SK-N-SH (cell line): ENCODE measurements around the gene TRPV3. TPM values are rescaled to one million over a fixed set of nuclear protein-coding genes. Genes with fewer than 3 reads are reported as not detected.
"Not testable (repeated sequence)": the region's sequence is repeated elsewhere in the genome, so short reads cannot be mapped to it uniquely, and the experiment has no call there.

Source experiments
- CTCF ChIA-PET: fragments of 300-600, 350-600 bp; formaldehyde crosslinking; extraction: SDS; loops from one replicate; lab custom pipeline; 2021; lab: Yijun Ruan, JAX
- POLR2A ChIA-PET: fragments of 350-600 bp; sonication (Branson Sonifier 250); formaldehyde crosslinking; extraction: SDS; loops from one replicate; lab custom pipeline; 2020; ENCODE audit warnings: antibody characterized with exemption, inconsistent platforms; lab: Yijun Ruan, JAX
- DNase-seq: peaks from one replicate; pipeline ENCODE4 v3.0.0; 2012
- H2AFZ ChIP-seq: fragments of 200-600 bp; sonication (generic); 2 replicates; pipeline ENCODE4 v1.8.1; 2016; ENCODE audit warnings: antibody characterized with exemption, mild to moderate bottlenecking, low read depth
- H3F3A ChIP-seq: fragments of 200-600 bp; sonication (generic); replicated peaks from 2 replicates; pipeline ENCODE3; 2016; ENCODE audit warnings: antibody characterized with exemption, mild to moderate bottlenecking; ENCODE audit not compliant: insufficient read depth
- H3K27ac ChIP-seq, 2 experiments: fragments of 200-500 bp in 1 of 2; fragments of 200-600 bp in 1 of 2; sonication (Bioruptor generic) in 1 of 2; sonication (generic), shearing (Covaris generic) in 1 of 2; 2 replicates each; pipeline versions ENCODE4 v1.5.1 to v1.6.1; 2014 to 2016; ENCODE audit warnings: low read depth in 2 of 2, inconsistent platforms in 1 of 2, low read length in 1 of 2, mild to moderate bottlenecking in 1 of 2, mixed read lengths in 1 of 2
- H3K27me3 ChIP-seq: fragments of 200-600 bp; sonication (generic), shearing (Covaris generic); 2 replicates; pipeline ENCODE4 v1.6.1; 2016; ENCODE audit warnings: mixed run types; ENCODE audit not compliant: insufficient read depth
- H3K36me3 ChIP-seq, 2 experiments: fragments of 200-500 bp in 1 of 2; fragments of 200-600 bp in 1 of 2; sonication (Bioruptor generic) in 1 of 2; sonication (generic) in 1 of 2; replicated peaks in 1 of 2; 2 replicates each; pipeline versions ENCODE3 to v1.5.1; 2014 to 2016; ENCODE audit warnings: low read length in 1 of 2, mild to moderate bottlenecking in 1 of 2; ENCODE audit not compliant: insufficient read depth in 2 of 2, control insufficient read depth in 1 of 2
- H3K4me1 ChIP-seq, 2 experiments: fragments of 200-500 bp in 1 of 2; fragments of 200-600 bp in 1 of 2; sonication (Bioruptor generic) in 1 of 2; sonication (generic), shearing (Covaris generic) in 1 of 2; 2 replicates each; pipeline versions ENCODE4 v1.5.1 to v1.6.1; 2014 to 2016; ENCODE audit warnings: low read depth in 1 of 2, low read length in 1 of 2, mixed run types in 1 of 2; ENCODE audit not compliant: insufficient read depth in 2 of 2, control insufficient read depth in 1 of 2
- H3K4me2 ChIP-seq: fragments of 200-600 bp; sonication (generic), shearing (Covaris generic); 2 replicates; pipeline ENCODE4 v1.6.1; 2017; ENCODE audit warnings: mixed run types
- H3K4me3 ChIP-seq, 2 experiments: fragments of 200-500 bp in 1 of 2; fragments of 200-600 bp in 1 of 2; sonication (Bioruptor generic) in 1 of 2; sonication (generic), shearing (Covaris generic) in 1 of 2; 2 replicates each; pipeline versions ENCODE4 v1.5.1 to v1.8.1; 2014 to 2016; ENCODE audit warnings: low read depth in 2 of 2, inconsistent platforms in 1 of 2, low read length in 1 of 2, mild to moderate bottlenecking in 1 of 2, mixed read lengths in 1 of 2, moderate library complexity in 1 of 2
- H3K79me2 ChIP-seq: fragments of 200-600 bp; sonication (generic); 2 replicates; pipeline ENCODE4 v1.8.1; 2017; ENCODE audit warnings: mild to moderate bottlenecking; ENCODE audit not compliant: insufficient read depth
- H3K9ac ChIP-seq: fragments of 200-600 bp; sonication (generic); 2 replicates; pipeline ENCODE4 v1.6.1; 2017; ENCODE audit warnings: mixed run types
- H3K9me2 ChIP-seq: fragments of 200-600 bp; sonication (generic); 2 replicates; pipeline ENCODE4 v1.6.1; 2017; ENCODE audit warnings: mixed run types
- H3K9me3 ChIP-seq: fragments of 200-600 bp; sonication (generic); 2 replicates; pipeline ENCODE4 v1.6.1; 2017; ENCODE audit warnings: mixed run types, mild to moderate bottlenecking, moderate library complexity
- H4K20me1 ChIP-seq: fragments of 200-600 bp; sonication (generic); 2 replicates; pipeline ENCODE4 v1.6.1; 2017; ENCODE audit warnings: mild to moderate bottlenecking, mixed run types; ENCODE audit not compliant: insufficient read depth
- CHD2 ChIP-seq: fragments of 150-350 bp; IDR thresholded peaks from 2 replicates; pipeline ENCODE4 v1.6.1; 2018; ENCODE audit warnings: low read length; ENCODE audit not compliant: partially characterized antibody
- FOXJ3 ChIP-seq: sonication (generic); formaldehyde crosslinking; IDR thresholded peaks from 2 replicates; pipeline ENCODE4 v1.5.1; 2020; ENCODE audit warnings: mild to moderate bottlenecking, missing genetic modification reagents
- GATA2 ChIP-seq: sonication (generic); formaldehyde crosslinking; IDR thresholded peaks from 2 replicates; pipeline ENCODE4 v1.5.0; 2020; ENCODE audit warnings: mild to moderate bottlenecking, missing genetic modification reagents
- MEF2A ChIP-seq: IDR thresholded peaks from 2 replicates; pipeline ENCODE4 v1.4.0; 2012; ENCODE audit warnings: low read depth, borderline replicate concordance
- MXI1 ChIP-seq: IDR thresholded peaks from 2 replicates; pipeline ENCODE4 v1.6.1; 2012; ENCODE audit warnings: mild to moderate bottlenecking, low read depth, low read length, improper control_type of control experiment
- NFIC ChIP-seq: IDR thresholded peaks from 2 replicates; pipeline ENCODE4 v1.4.0; 2012; ENCODE audit warnings: borderline replicate concordance
- SMC3 ChIP-seq: IDR thresholded peaks from 2 replicates; pipeline ENCODE4 v1.6.1; 2012; ENCODE audit warnings: low read depth, low read length, improper control_type of control experiment
- YY1 ChIP-seq: IDR thresholded peaks from 2 replicates; pipeline ENCODE4 v1.4.0; 2012; ENCODE audit warnings: low read depth, mild to moderate bottlenecking
- WGBS: methylation state at CpG from one replicate; pipeline ENCODE4 v1.1.6; 2017; ENCODE audit warnings: low lambda C conversion rate; 5-methylcytosine and 5-hydroxymethylcytosine counted together
- polyA plus RNA-seq, 3 experiments: library from polyadenylated mRNA; depleted of rRNA; stranded (reverse); fragments of >200 nt; gene quantifications; 2 replicates each; pipeline ENCODE4 v1.2.3, GENCODE V29; 2012
- TF ChIP-seq, protein P1 (sequence below): IDR thresholded peaks from 2 replicates; pipeline ENCODE4; 2012
- TF ChIP-seq, protein P2 (sequence below): IDR thresholded peaks from 2 replicates; pipeline ENCODE4 v1.6.1; 2012; ENCODE audit warnings: mild to moderate bottlenecking, low read depth, low read length, moderate library complexity
- TF ChIP-seq, protein P3 (sequence below): fragments of 150-350 bp; IDR thresholded peaks from 2 replicates; pipeline ENCODE4 v1.6.1; 2017; ENCODE audit warnings: antibody characterized with exemption, low read length, low read depth, borderline replicate concordance
- TF ChIP-seq, protein P4 (sequence below): fragments of 200-600 bp; sonication (generic); IDR thresholded peaks from 2 replicates; pipeline ENCODE4 v1.6.1; 2017; ENCODE audit warnings: antibody characterized with exemption, mild to moderate bottlenecking, moderate library complexity

Gene TRPV3
- polyA plus RNA-seq, 1 of the 3 experiments (the other 2 are of a cell fraction) = 0.28 TPM

DNA sequence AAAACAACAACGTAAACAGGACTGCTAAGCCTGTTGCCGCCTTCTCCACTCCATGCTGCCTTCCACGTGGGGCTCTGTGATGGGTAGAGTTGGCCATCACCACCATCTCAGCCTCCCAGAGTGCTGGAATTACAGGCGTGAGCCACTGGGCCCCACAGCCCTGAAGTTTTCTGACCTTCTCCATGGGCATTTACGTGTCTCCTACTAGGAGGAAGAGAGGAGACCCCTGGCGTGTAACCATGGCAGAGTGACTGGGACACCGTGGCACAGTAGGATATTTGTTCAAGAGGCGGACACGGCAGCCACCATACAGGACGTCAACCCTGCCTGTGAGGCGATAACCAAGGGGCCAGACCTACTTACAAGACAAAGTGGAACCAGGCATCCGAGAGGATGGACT, 31.1 kb downstream of the TRPV3 start:
- H3F3A ChIP-seq = no peaks in the 10 kb centered on the region
- TF ChIP-seq, protein P1, sequence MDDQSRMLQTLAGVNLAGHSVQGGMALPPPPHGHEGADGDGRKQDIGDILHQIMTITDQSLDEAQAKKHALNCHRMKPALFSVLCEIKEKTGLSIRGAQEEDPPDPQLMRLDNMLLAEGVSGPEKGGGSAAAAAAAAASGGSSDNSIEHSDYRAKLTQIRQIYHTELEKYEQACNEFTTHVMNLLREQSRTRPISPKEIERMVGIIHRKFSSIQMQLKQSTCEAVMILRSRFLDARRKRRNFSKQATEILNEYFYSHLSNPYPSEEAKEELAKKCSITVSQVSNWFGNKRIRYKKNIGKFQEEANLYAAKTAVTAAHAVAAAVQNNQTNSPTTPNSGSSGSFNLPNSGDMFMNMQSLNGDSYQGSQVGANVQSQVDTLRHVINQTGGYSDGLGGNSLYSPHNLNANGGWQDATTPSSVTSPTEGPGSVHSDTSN = no peak
- TF ChIP-seq YY1 (no peak), NFIC (no peak), MXI1 (no peak), CHD2 (no peak)
- TF ChIP-seq, protein P2, sequence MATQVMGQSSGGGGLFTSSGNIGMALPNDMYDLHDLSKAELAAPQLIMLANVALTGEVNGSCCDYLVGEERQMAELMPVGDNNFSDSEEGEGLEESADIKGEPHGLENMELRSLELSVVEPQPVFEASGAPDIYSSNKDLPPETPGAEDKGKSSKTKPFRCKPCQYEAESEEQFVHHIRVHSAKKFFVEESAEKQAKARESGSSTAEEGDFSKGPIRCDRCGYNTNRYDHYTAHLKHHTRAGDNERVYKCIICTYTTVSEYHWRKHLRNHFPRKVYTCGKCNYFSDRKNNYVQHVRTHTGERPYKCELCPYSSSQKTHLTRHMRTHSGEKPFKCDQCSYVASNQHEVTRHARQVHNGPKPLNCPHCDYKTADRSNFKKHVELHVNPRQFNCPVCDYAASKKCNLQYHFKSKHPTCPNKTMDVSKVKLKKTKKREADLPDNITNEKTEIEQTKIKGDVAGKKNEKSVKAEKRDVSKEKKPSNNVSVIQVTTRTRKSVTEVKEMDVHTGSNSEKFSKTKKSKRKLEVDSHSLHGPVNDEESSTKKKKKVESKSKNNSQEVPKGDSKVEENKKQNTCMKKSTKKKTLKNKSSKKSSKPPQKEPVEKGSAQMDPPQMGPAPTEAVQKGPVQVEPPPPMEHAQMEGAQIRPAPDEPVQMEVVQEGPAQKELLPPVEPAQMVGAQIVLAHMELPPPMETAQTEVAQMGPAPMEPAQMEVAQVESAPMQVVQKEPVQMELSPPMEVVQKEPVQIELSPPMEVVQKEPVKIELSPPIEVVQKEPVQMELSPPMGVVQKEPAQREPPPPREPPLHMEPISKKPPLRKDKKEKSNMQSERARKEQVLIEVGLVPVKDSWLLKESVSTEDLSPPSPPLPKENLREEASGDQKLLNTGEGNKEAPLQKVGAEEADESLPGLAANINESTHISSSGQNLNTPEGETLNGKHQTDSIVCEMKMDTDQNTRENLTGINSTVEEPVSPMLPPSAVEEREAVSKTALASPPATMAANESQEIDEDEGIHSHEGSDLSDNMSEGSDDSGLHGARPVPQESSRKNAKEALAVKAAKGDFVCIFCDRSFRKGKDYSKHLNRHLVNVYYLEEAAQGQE = no peak
- TF ChIP-seq, protein P3, sequence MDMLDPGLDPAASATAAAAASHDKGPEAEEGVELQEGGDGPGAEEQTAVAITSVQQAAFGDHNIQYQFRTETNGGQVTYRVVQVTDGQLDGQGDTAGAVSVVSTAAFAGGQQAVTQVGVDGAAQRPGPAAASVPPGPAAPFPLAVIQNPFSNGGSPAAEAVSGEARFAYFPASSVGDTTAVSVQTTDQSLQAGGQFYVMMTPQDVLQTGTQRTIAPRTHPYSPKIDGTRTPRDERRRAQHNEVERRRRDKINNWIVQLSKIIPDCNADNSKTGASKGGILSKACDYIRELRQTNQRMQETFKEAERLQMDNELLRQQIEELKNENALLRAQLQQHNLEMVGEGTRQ = no peak
- TF ChIP-seq, all 33 proteins: peak for 0
- Histone ChIP-seq H3K9ac (no peak overlapping the region), H3K27me3 (no peaks in the 10 kb centered on the region), H3K9me2 (no peaks in the 10 kb centered on the region), H3K27ac (no peak overlapping the region), H3K9me3 (no peaks in the 10 kb centered on the region), H3K4me2 (no peak overlapping the region), H3K36me3 (no peaks in the 10 kb centered on the region), H3K4me1 (no peaks in the 10 kb centered on the region), H2AFZ (no peak overlapping the region), H3K4me3 (no peak overlapping the region), H3K79me2 (no peaks in the 10 kb centered on the region), H4K20me1 (no peaks in the 10 kb centered on the region)
- CTCF ChIA-PET = no interaction called here
- POLR2A ChIA-PET = no interaction called here
- DNase-seq = no peak
- WGBS = 68% methylated on average over 12 of the region's 12 CpGs

DNA sequence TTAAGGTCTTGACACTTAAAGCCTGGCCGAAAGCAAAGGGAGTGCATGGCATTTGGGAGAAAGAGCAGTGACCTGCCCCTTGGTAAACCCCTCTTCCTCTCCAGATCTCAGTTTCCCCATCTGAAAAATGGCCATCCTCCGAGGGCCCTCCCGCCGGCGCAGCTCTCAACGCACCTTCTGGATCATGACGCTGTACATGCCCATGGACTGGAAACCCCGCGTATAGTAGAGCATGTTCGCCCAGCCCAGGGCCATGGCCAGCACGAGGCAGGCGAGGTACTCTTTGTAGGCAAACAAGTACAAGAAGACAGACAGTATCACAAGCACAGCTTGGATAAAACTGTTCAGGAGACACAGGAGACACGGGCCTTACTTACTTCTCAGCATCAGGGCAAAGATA, 33.6 kb downstream of the TRPV3 start:
- 68% methylated on average over 12 of the region's 13 CpGs for WGBS
- Histone ChIP-seq H3K27me3 (no peaks in the 10 kb centered on the region), H3K27ac (no peak overlapping the region), H3K36me3 (no peaks in the 10 kb centered on the region), H3K4me1 (no peaks in the 10 kb centered on the region), H3K9me3 (no peaks in the 10 kb centered on the region), H3K4me2 (no peak overlapping the region), H2AFZ (no peak overlapping the region), H4K20me1 (no peaks in the 10 kb centered on the region), H3K9ac (no peak overlapping the region), H3K79me2 (no peaks in the 10 kb centered on the region), H3K4me3 (no peak overlapping the region), H3K9me2 (no peaks in the 10 kb centered on the region), H3F3A (no peaks in the 10 kb centered on the region)
- ChIA-PET CTCF (no interaction called here), POLR2A (no interaction called here)
- TF ChIP-seq, protein P4, sequence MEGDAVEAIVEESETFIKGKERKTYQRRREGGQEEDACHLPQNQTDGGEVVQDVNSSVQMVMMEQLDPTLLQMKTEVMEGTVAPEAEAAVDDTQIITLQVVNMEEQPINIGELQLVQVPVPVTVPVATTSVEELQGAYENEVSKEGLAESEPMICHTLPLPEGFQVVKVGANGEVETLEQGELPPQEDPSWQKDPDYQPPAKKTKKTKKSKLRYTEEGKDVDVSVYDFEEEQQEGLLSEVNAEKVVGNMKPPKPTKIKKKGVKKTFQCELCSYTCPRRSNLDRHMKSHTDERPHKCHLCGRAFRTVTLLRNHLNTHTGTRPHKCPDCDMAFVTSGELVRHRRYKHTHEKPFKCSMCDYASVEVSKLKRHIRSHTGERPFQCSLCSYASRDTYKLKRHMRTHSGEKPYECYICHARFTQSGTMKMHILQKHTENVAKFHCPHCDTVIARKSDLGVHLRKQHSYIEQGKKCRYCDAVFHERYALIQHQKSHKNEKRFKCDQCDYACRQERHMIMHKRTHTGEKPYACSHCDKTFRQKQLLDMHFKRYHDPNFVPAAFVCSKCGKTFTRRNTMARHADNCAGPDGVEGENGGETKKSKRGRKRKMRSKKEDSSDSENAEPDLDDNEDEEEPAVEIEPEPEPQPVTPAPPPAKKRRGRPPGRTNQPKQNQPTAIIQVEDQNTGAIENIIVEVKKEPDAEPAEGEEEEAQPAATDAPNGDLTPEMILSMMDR = no peak
- TF ChIP-seq FOXJ3 (CRISPR knock-in tag) (no peak), SMC3 (no peak), GATA2 (no peak), MEF2A (no peak)
- TF ChIP-seq, protein P3 = no peak
- no peak for DNase-seq

DNA sequence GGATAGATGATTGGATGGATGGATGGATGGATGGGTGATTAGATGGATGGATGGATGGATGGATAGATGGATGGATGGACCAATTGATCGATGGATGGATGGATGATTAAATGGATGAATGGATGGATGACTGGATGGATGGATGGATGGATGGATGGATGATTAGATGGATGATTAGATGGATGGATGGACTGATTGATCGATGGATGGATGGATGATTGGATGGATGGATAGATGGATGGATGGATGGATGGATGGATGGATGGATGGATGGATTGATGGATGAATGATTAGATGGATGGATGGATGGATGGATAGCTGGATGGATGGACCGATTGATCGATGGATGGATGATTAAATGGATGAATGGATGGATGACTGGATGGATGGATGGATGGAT, 38.1 kb downstream of the TRPV3 start:
- H4K20me1 ChIP-seq, H3K79me2 ChIP-seq, H3K9me3 ChIP-seq, H3K4me2 ChIP-seq, H2AFZ ChIP-seq, H3K4me1 ChIP-seq, H3K4me3 ChIP-seq, H3K27ac ChIP-seq, H3K9ac ChIP-seq, H3F3A ChIP-seq, H3K9me2 ChIP-seq, CTCF ChIA-PET, DNase-seq, H3K36me3 ChIP-seq, H3K27me3 ChIP-seq, POLR2A ChIA-PET: not testable (repeated sequence)
- WGBS = 39% methylated on average over 4 of the region's 4 CpGs
